NCI-H226 (cell line): ENCODE results near the gene PHETA2.

Experiments
- DNase-seq: peaks from one replicate; pipeline ENCODE4 v3.0.0-alpha.2; 2015

The PHETA2 gene

GRCh38 chr22:42074132-42074811 lies at the start of gene PHETA2:
Gene PHETA2, plus strand, starts transcription at chr22:42074248. Its CDS starts 3,046 bp downstream, at chr22:42077294.
- DNase-seq, result no peak

- DNase-seq, result no peak
These were observed 48.6 kb upstream of the PHETA2 start for GRCh38 chr22:42025421-42025820.

- no peak for DNase-seq
These were observed 47.3 kb upstream of the PHETA2 start for GRCh38 chr22:42026705-42027104.

- DNase-seq, result no peak
These were observed 40.5 kb upstream of the PHETA2 start for GRCh38 chr22:42033263-42034181.

GRCh38 chr22:42035256-42035655 lies 38.8 kb upstream of the PHETA2 start:
- no peak for DNase-seq

GRCh38 chr22:42039271-42039670 lies 34.8 kb upstream of the PHETA2 start:
- no peak for DNase-seq

- no peak for DNase-seq
These were observed 32.3 kb upstream of the PHETA2 start for GRCh38 chr22:42041784-42042183.

GRCh38 chr22:42050641-42051180 lies 23.3 kb upstream of the PHETA2 start:
- no peak for DNase-seq

- no peak for DNase-seq
These were observed 21.3 kb upstream of the PHETA2 start for GRCh38 chr22:42052765-42053164.

- DNase-seq, result no peak
These were observed 17.1 kb upstream of the PHETA2 start for GRCh38 chr22:42056757-42057511.

GRCh38 chr22:42060489-42060888 lies 13.6 kb upstream of the PHETA2 start:
- no peak for DNase-seq

GRCh38 chr22:42061041-42061440 lies 13.0 kb upstream of the PHETA2 start:
- DNase-seq, result no peak

GRCh38 chr22:42062506-42063170 lies 11.4 kb upstream of the PHETA2 start:
- no peak for DNase-seq

- DNase-seq, result no peak
These were observed 9.4 kb upstream of the PHETA2 start for GRCh38 chr22:42064629-42065028.

- DNase-seq, result no peak
These were observed 8.5 kb upstream of the PHETA2 start for GRCh38 chr22:42065438-42066125.

- no peak for DNase-seq
These were observed 7.8 kb upstream of the PHETA2 start for GRCh38 chr22:42066126-42066761.

GRCh38 chr22:42066937-42067336 lies 7.1 kb upstream of the PHETA2 start:
- no peak for DNase-seq

GRCh38 chr22:42067671-42068251 lies 6.3 kb upstream of the PHETA2 start:
- DNase-seq, result no peak

GRCh38 chr22:42068291-42068690 lies 5.8 kb upstream of the PHETA2 start:
- no peak for DNase-seq

GRCh38 chr22:42069801-42070516 lies 4.1 kb upstream of the PHETA2 start:
- no peak for DNase-seq
